ENCODE results near the gene FRMPD2.

The FRMPD2 gene

GRCh38 chr10:48233559-48234005 is 40.9 kb downstream of the FRMPD2 start:
- Histone ChIP-seq H2AFZ (ENCODE audit: low read depth, low read length) (no peak overlapping the region), H3K14ac (ENCODE audit: low read length in 2 of 2) (no peak overlapping the region), H3K4me2 (ENCODE audit: low read length, poor library complexity, severe bottlenecking) (no peak overlapping the region), H3K18ac (ENCODE audit: low read depth in 1 of 2, low read length in 2 of 2) (no peak overlapping the region), H3K4ac (ENCODE audit: low read depth in 1 of 2, low read length in 2 of 2) (no peak overlapping the region), H2BK12ac (ENCODE audit: low read length in 2 of 2) (no peak overlapping the region), H2BK5ac (ENCODE audit: low read depth, low read length, poor library complexity, severe bottlenecking) (no peak overlapping the region), H4K8ac (ENCODE audit: low read length) (no peak overlapping the region), H3K4me1 (ENCODE audit: control insufficient read depth, insufficient read depth, low read depth, low read length) (no peaks in the 10 kb centered on the region), H4K91ac (ENCODE audit: low read length) (no peak overlapping the region), H3K36me3 (ENCODE audit: control insufficient read depth in 1 of 2, insufficient read depth in 2 of 2, low read depth in 1 of 2, low read length in 2 of 2) (no peaks in the 10 kb centered on the region), H2BK15ac (ENCODE audit: low read depth, poor library complexity, severe bottlenecking) (no peak overlapping the region), H2BK120ac (ENCODE audit: low read depth, low read length) (no peak overlapping the region), H3K9ac (ENCODE audit: low read length) (no peak overlapping the region), H3K4me3 (ENCODE audit: insufficient read depth in 1 of 2, low read depth in 1 of 2, low read length in 2 of 2) (no peak overlapping the region), H3K23ac (ENCODE audit: low read length in 2 of 2) (no peak overlapping the region), H3K9me3 (ENCODE audit: control insufficient read depth, low read length) (no peaks in the 10 kb centered on the region), H3K79me1 (replicated peaks; ENCODE audit: low read length, poor library complexity, severe bottlenecking) (no peaks in the 10 kb centered on the region), H3K27me3 (ENCODE audit: control insufficient read depth in 1 of 2, insufficient read depth in 1 of 2, low read length in 2 of 2) (peaks cover 17 to 68% of the 10 kb centered on the region in 2 experiments), H3K27ac (ENCODE audit: low read length, poor library complexity, severe bottlenecking) (no peak overlapping the region), H2AK5ac (ENCODE audit: low read length, severe bottlenecking) (no peak overlapping the region)
- WGBS = 96% methylated on average over 2 of the region's 2 CpGs
- DNase-seq = no peak

- Histone ChIP-seq H3K79me1 (replicated peaks; ENCODE audit: low read length, poor library complexity, severe bottlenecking) (no peaks in the 10 kb centered on the region), H3K9me3 (ENCODE audit: control insufficient read depth, low read length) (no peaks in the 10 kb centered on the region), H2BK120ac (ENCODE audit: low read depth, low read length) (no peak overlapping the region), H2BK15ac (ENCODE audit: low read depth, poor library complexity, severe bottlenecking) (no peak overlapping the region), H3K18ac (ENCODE audit: low read depth in 1 of 2, low read length in 2 of 2) (no peak overlapping the region), H3K4me3 (ENCODE audit: insufficient read depth in 1 of 2, low read depth in 1 of 2, low read length in 2 of 2) (no peak overlapping the region), H2AFZ (ENCODE audit: low read depth, low read length) (no peak overlapping the region), H3K4ac (ENCODE audit: low read depth in 1 of 2, low read length in 2 of 2) (no peak overlapping the region), H4K91ac (ENCODE audit: low read length) (no peak overlapping the region), H3K14ac (ENCODE audit: low read length in 2 of 2) (no peak overlapping the region), H3K27ac (ENCODE audit: low read length, poor library complexity, severe bottlenecking) (no peak overlapping the region), H3K27me3 (ENCODE audit: control insufficient read depth in 1 of 2, insufficient read depth in 1 of 2, low read length in 2 of 2) (peaks cover 14 to 64% of the 10 kb centered on the region in 2 experiments), H3K23ac (ENCODE audit: low read length in 2 of 2) (no peak overlapping the region), H3K9ac (ENCODE audit: low read length) (no peak overlapping the region), H2AK5ac (ENCODE audit: low read length, severe bottlenecking) (no peak overlapping the region), H2BK12ac (ENCODE audit: low read length in 2 of 2) (no peak overlapping the region), H4K8ac (ENCODE audit: low read length) (no peak overlapping the region), H3K4me2 (ENCODE audit: low read length, poor library complexity, severe bottlenecking) (no peak overlapping the region), H3K36me3 (ENCODE audit: control insufficient read depth in 1 of 2, insufficient read depth in 2 of 2, low read depth in 1 of 2, low read length in 2 of 2) (no peaks in the 10 kb centered on the region), H2BK5ac (ENCODE audit: low read depth, low read length, poor library complexity, severe bottlenecking) (no peak overlapping the region), H3K4me1 (ENCODE audit: control insufficient read depth, insufficient read depth, low read depth, low read length) (no peaks in the 10 kb centered on the region)
- DNase-seq = no peak
- WGBS = 97% methylated on average over 3 of the region's 3 CpGs
These were observed 41.6 kb downstream of the FRMPD2 start for GRCh38 chr10:48232717-48233447.

- H2AK5ac ChIP-seq (ENCODE audit: low read length, severe bottlenecking) = no peak overlapping the region
- H3K36me3 ChIP-seq (ENCODE audit: control insufficient read depth in 1 of 2, insufficient read depth in 2 of 2, low read depth in 1 of 2, low read length in 2 of 2) = no peaks in the 10 kb centered on the region
- H3K79me1 ChIP-seq (replicated peaks; ENCODE audit: low read length, poor library complexity, severe bottlenecking) = no peaks in the 10 kb centered on the region
- no peak overlapping the region for H3K18ac ChIP-seq (ENCODE audit: low read depth in 1 of 2, low read length in 2 of 2)
- H4K91ac ChIP-seq (ENCODE audit: low read length) = no peak overlapping the region
- no peak overlapping the region for H3K23ac ChIP-seq (ENCODE audit: low read length in 2 of 2)
- H3K4ac ChIP-seq (ENCODE audit: low read depth in 1 of 2, low read length in 2 of 2) = no peak overlapping the region
- no peak overlapping the region for H3K4me2 ChIP-seq (ENCODE audit: low read length, poor library complexity, severe bottlenecking)
- H3K14ac ChIP-seq (ENCODE audit: low read length in 2 of 2) = no peak overlapping the region
- no peak overlapping the region for H3K9ac ChIP-seq (ENCODE audit: low read length)
- no peak overlapping the region for H2BK12ac ChIP-seq (ENCODE audit: low read length in 2 of 2)
- H3K27ac ChIP-seq (ENCODE audit: low read length, poor library complexity, severe bottlenecking) = no peak overlapping the region
- WGBS = 76% methylated on average over 6 of the region's 6 CpGs
- no peak overlapping the region for H3K4me3 ChIP-seq (ENCODE audit: insufficient read depth in 1 of 2, low read depth in 1 of 2, low read length in 2 of 2)
- no peaks in the 10 kb centered on the region for H3K9me3 ChIP-seq (ENCODE audit: control insufficient read depth, low read length)
- H3K27me3 ChIP-seq (ENCODE audit: control insufficient read depth in 1 of 2, insufficient read depth in 1 of 2, low read length in 2 of 2) = peaks cover 14 to 61% of the 10 kb centered on the region in 2 experiments
- H3K4me1 ChIP-seq (ENCODE audit: control insufficient read depth, insufficient read depth, low read depth, low read length) = no peaks in the 10 kb centered on the region
- H2BK5ac ChIP-seq (ENCODE audit: low read depth, low read length, poor library complexity, severe bottlenecking) = no peak overlapping the region
- no peak overlapping the region for H2BK15ac ChIP-seq (ENCODE audit: low read depth, poor library complexity, severe bottlenecking)
- no peak for DNase-seq
- no peak overlapping the region for H2AFZ ChIP-seq (ENCODE audit: low read depth, low read length)
- H4K8ac ChIP-seq (ENCODE audit: low read length) = no peak overlapping the region
- no peak overlapping the region for H2BK120ac ChIP-seq (ENCODE audit: low read depth, low read length)
These were observed 42.7 kb downstream of the FRMPD2 start for GRCh38 chr10:48231699-48232315.

- Histone ChIP-seq H3K79me1 (replicated peaks; ENCODE audit: low read length, poor library complexity, severe bottlenecking) (no peaks in the 10 kb centered on the region), H2BK15ac (ENCODE audit: low read depth, poor library complexity, severe bottlenecking) (no peak overlapping the region), H2BK120ac (ENCODE audit: low read depth, low read length) (no peak overlapping the region), H4K91ac (ENCODE audit: low read length) (no peak overlapping the region), H3K14ac (ENCODE audit: low read length in 2 of 2) (no peak overlapping the region), H3K4ac (ENCODE audit: low read depth in 1 of 2, low read length in 2 of 2) (no peak overlapping the region), H3K27ac (ENCODE audit: low read length, poor library complexity, severe bottlenecking) (no peak overlapping the region), H3K27me3 (ENCODE audit: control insufficient read depth in 1 of 2, insufficient read depth in 1 of 2, low read length in 2 of 2) (peaks cover 17 to 67% of the 10 kb centered on the region in 2 experiments), H3K4me3 (ENCODE audit: insufficient read depth in 1 of 2, low read depth in 1 of 2, low read length in 2 of 2) (no peak overlapping the region), H3K23ac (ENCODE audit: low read length in 2 of 2) (no peak overlapping the region), H3K4me2 (ENCODE audit: low read length, poor library complexity, severe bottlenecking) (no peak overlapping the region), H4K8ac (ENCODE audit: low read length) (no peak overlapping the region), H2AFZ (ENCODE audit: low read depth, low read length) (no peak overlapping the region), H3K9ac (ENCODE audit: low read length) (no peak overlapping the region), H2BK5ac (ENCODE audit: low read depth, low read length, poor library complexity, severe bottlenecking) (no peak overlapping the region), H3K36me3 (ENCODE audit: control insufficient read depth in 1 of 2, insufficient read depth in 2 of 2, low read depth in 1 of 2, low read length in 2 of 2) (no peaks in the 10 kb centered on the region), H2BK12ac (ENCODE audit: low read length in 2 of 2) (no peak overlapping the region), H3K18ac (ENCODE audit: low read depth in 1 of 2, low read length in 2 of 2) (no peak overlapping the region), H3K4me1 (ENCODE audit: control insufficient read depth, insufficient read depth, low read depth, low read length) (no peaks in the 10 kb centered on the region), H3K9me3 (ENCODE audit: control insufficient read depth, low read length) (no peaks in the 10 kb centered on the region), H2AK5ac (ENCODE audit: low read length, severe bottlenecking) (no peak overlapping the region)
- 72% methylated on average over 2 of the region's 2 CpGs for WGBS
- DNase-seq = no peak
These were observed 43.3 kb downstream of the FRMPD2 start for GRCh38 chr10:48231178-48231577.
